ENCODE data around the gene ABCC5. TPM values are rescaled to one million over a fixed set of nuclear protein-coding genes. Genes with fewer than 3 reads are reported as not detected.

Gene ABCC5
- total RNA-seq, 1 experiment from 2014 or later, result 37.6 TPM

DNA sequence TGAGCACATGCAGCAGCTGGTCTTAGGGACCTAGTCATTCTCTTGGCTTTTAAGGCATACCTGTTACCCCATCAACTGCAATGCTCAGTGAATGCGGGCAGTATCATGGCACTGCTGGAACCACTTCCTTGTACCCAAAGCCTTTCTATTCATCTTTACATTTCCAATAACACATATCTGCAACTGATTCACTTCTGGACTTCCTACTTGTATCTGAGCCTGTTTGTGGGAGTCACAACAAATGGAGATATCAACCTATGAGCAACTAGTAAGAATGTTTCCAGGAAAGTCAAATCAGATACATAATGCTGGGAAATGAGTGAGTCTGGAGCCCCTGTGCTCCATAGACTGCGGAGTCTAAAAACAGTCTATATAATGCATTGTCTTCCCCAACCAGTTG, 71.6 kb downstream of the ABCC5 start:
- H3K27ac Mint-ChIP-seq, result 0 out of 7 replicates have a peak overlapping the region, but pooled peaks of 1 of the 3 experiments have one; percentile 18
- no peaks in the 10 kb centered on the region; the same call in 1 of the 2 replicates for H3K4me1 ChIP-seq (ENCODE audit: insufficient read depth, low read length)
- no peaks in the 10 kb centered on the region for H4K20me1 ChIP-seq (ENCODE audit: control insufficient read depth, insufficient read depth, insufficient read length)
- no peaks in the 10 kb centered on the region for H3K9me3 Mint-ChIP-seq
- no peaks in the 10 kb centered on the region for H3K23me2 ChIP-seq (ENCODE audit: insufficient read length, low read depth, low read length, poor library complexity, severe bottlenecking)
- H3K27ac ChIP-seq (ENCODE audit: insufficient read length, low read depth, low read length), result no peak overlapping the region
- H3K4me2 ChIP-seq (ENCODE audit: insufficient read depth, insufficient read length, low read length), result no peak overlapping the region
- no peaks in the 10 kb centered on the region for H3K79me2 ChIP-seq (ENCODE audit: insufficient read depth, low read length)
- H3K27me3 Mint-ChIP-seq (ENCODE audit: low read depth), result no peaks in the 10 kb centered on the region
- no peak overlapping the region for H3K4me3 Mint-ChIP-seq
- no CpG with 5 or more reads among the region's 2 CpGs for WGBS (ENCODE audit: extremely low coverage, insufficient read length, low lambda C conversion rate)
- no peaks in the 10 kb centered on the region for H3K9me3 ChIP-seq (ENCODE audit: control insufficient read depth, low read depth, low read length)
- H3K36me3 Mint-ChIP-seq (ENCODE audit: insufficient read depth in 1 of 3, low read depth in 3 of 3), result peaks cover 27 to 60% (median 40%) of the 10 kb centered on the region in 3 experiments
- no peaks in the 10 kb centered on the region for H3K79me1 ChIP-seq (ENCODE audit: insufficient read depth, low read depth, low read length, poor library complexity, severe bottlenecking)
- H2BK120ac ChIP-seq (ENCODE audit: low read depth, low read length, poor library complexity, severe bottlenecking), result no peak overlapping the region
- H4K91ac ChIP-seq (ENCODE audit: insufficient read length, low read depth, low read length), result no peak overlapping the region
- no peak overlapping the region for H3K56ac ChIP-seq (ENCODE audit: insufficient read length, low read depth, low read length)
- H3K9ac ChIP-seq (ENCODE audit: extremely low read depth, insufficient read length, low read length), result no peak overlapping the region
- no peak overlapping the region for H3K4ac ChIP-seq (ENCODE audit: low read depth, low read length)
- no peak overlapping the region for H2BK15ac ChIP-seq (ENCODE audit: low read depth, low read length)
- no peak overlapping the region for H2AFZ ChIP-seq (ENCODE audit: low read length)
- H2BK5ac ChIP-seq (ENCODE audit: insufficient read length, low read length), result no peak overlapping the region
- no peak overlapping the region for H3K23ac ChIP-seq (ENCODE audit: insufficient read length, low read depth, low read length)
- TF ChIP-seq, protein P1, sequence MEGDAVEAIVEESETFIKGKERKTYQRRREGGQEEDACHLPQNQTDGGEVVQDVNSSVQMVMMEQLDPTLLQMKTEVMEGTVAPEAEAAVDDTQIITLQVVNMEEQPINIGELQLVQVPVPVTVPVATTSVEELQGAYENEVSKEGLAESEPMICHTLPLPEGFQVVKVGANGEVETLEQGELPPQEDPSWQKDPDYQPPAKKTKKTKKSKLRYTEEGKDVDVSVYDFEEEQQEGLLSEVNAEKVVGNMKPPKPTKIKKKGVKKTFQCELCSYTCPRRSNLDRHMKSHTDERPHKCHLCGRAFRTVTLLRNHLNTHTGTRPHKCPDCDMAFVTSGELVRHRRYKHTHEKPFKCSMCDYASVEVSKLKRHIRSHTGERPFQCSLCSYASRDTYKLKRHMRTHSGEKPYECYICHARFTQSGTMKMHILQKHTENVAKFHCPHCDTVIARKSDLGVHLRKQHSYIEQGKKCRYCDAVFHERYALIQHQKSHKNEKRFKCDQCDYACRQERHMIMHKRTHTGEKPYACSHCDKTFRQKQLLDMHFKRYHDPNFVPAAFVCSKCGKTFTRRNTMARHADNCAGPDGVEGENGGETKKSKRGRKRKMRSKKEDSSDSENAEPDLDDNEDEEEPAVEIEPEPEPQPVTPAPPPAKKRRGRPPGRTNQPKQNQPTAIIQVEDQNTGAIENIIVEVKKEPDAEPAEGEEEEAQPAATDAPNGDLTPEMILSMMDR (conservative IDR thresholded peaks at IDR 0.05), result no peak
- no peak overlapping the region for H3T11ph ChIP-seq (ENCODE audit: low read length)
- no peak overlapping the region for H4K5ac ChIP-seq (ENCODE audit: insufficient read length, low read depth, low read length)
- H4K8ac ChIP-seq (replicated peaks; ENCODE audit: insufficient read length, low read depth, low read length), result no peak overlapping the region
- no peak overlapping the region for H2AK5ac ChIP-seq (ENCODE audit: insufficient read length, low read length)
- no peak overlapping the region for H3K14ac ChIP-seq (ENCODE audit: insufficient read depth, low read length)
- H3K4me1 Mint-ChIP-seq, result peaks cover 0 to 4% of the 10 kb centered on the region in 2 experiments; a peak in 2 of 4 replicates
- H3K18ac ChIP-seq (ENCODE audit: insufficient read length, low read depth, low read length), result no peak overlapping the region
- no peak for DNase-seq
- H3K27me3 ChIP-seq (ENCODE audit: insufficient read depth, low read length), result no peaks in the 10 kb centered on the region
- no peak overlapping the region for H2BK20ac ChIP-seq (ENCODE audit: low read depth, low read length, poor library complexity, severe bottlenecking)
- no peak overlapping the region for H2BK12ac ChIP-seq (ENCODE audit: insufficient read length, low read depth, low read length)
